GM21360 (cell line): ENCODE measurements around the gene GJB2.

Experiments
- ATAC-seq: cut with Tn5 transposase; IDR thresholded peaks from one replicate; pipeline ENCODE4 v1.9.1; 2021; ENCODE audit warnings: mild to moderate bottlenecking, moderate library complexity; ENCODE audit not compliant: unreplicated experiment

Gene GJB2

GRCh38 chr13:20193162-20193906, 596 bp upstream of the GJB2 start:
- no peak for ATAC-seq

GRCh38 chr13:20192158-20192835, 441 bp downstream of the GJB2 start:
- ATAC-seq: no peak

- no peak for ATAC-seq
Measured at GRCh38 chr13:20191311-20192157, 1.2 kb downstream of the GJB2 start.

GRCh38 chr13:20190481-20191310, 2.0 kb downstream of the GJB2 start:
- ATAC-seq: no peak

- no peak for ATAC-seq
Measured at GRCh38 chr13:20190076-20190475, 2.7 kb downstream of the GJB2 start.

GRCh38 chr13:20188667-20189553, 3.8 kb downstream of the GJB2 start:
- ATAC-seq: no peak

- ATAC-seq: no peak
Measured at GRCh38 chr13:20186771-20187170, 6.0 kb downstream of the GJB2 start.

GRCh38 chr13:20185366-20186056, 7.2 kb downstream of the GJB2 start:
- no peak for ATAC-seq

GRCh38 chr13:20182231-20182846, 10.4 kb downstream of the GJB2 start:
- ATAC-seq: no peak

- ATAC-seq: no peak
Measured at GRCh38 chr13:20181188-20181587, 11.6 kb downstream of the GJB2 start.

GRCh38 chr13:20178156-20178555, 14.6 kb downstream of the GJB2 start:
- ATAC-seq: no peak

- ATAC-seq: no peak
Measured at GRCh38 chr13:20177049-20177831, 15.5 kb downstream of the GJB2 start.

- no peak for ATAC-seq
Measured at GRCh38 chr13:20175907-20176652, 16.7 kb downstream of the GJB2 start.

- ATAC-seq: no peak
Measured at GRCh38 chr13:20175406-20175794, 17.3 kb downstream of the GJB2 start.

GRCh38 chr13:20174656-20175405, 17.9 kb downstream of the GJB2 start:
- peak; percentile 91 for ATAC-seq

GRCh38 chr13:20173116-20173746, 19.5 kb downstream of the GJB2 start:
- ATAC-seq: no peak
